Measurements from ENCODE around the gene SDCBP2. TPM values are rescaled to one million over a fixed set of nuclear protein-coding genes. Genes with fewer than 3 reads are reported as not detected.

SDCBP2 gene
- 1 to 10 TPM in 1 of 2 donors, under 1 TPM in 1; 0.89 to 1.5 TPM for total RNA-seq

GRCh38 chr20:1328680-1329330 is at the start of gene SDCBP2:
Gene SDCBP2 (minus strand): TSS chr20:1329139. CDS start chr20:1320416, 8,723 bp downstream.
- no peak within 1 kb of the TSS for H3K4me3 Mint-ChIP-seq

GRCh38 chr20:1378735-1379125 is 49.8 kb upstream of the SDCBP2 start:
- Mint-ChIP-seq H3K4me3 (no peak overlapping the region), H3K27ac (no peak overlapping the region), H3K27me3 (no peaks in the 10 kb centered on the region), H3K36me3 (peaks cover 2% of the 10 kb centered on the region), H3K4me1 (ENCODE audit: low read depth in 2 of 2) (peaks cover 61 to 65% of the 10 kb centered on the region in 2 donors), H3K9me3 (no peaks in the 10 kb centered on the region)
- ATAC-seq: no peak
- DNase-seq (ENCODE audit: low spot score): no peak

More at GRCh38 chr20:1328680-1329330, at the start of gene SDCBP2:
- no peaks in the 10 kb centered on the region for H3K27me3 Mint-ChIP-seq
- ATAC-seq (no peak), DNase-seq (ENCODE audit: low spot score) (no peak)
- peaks cover 0 to 28% of the 10 kb centered on the region in 2 donors for H3K4me1 Mint-ChIP-seq (ENCODE audit: low read depth in 2 of 2)
- no peaks in the 10 kb centered on the region for H3K9me3 Mint-ChIP-seq
- H3K27ac Mint-ChIP-seq: peak within 1 kb of the TSS in 1 of 2 donors; percentile 42
- no peaks in the 10 kb centered on the region for H3K36me3 Mint-ChIP-seq

- H3K36me3 Mint-ChIP-seq: peaks cover 8% of the 10 kb centered on the region
- DNase-seq (ENCODE audit: low spot score): no peak
- ATAC-seq: peak; percentile 40 to 50
- peaks cover 65% of the 10 kb centered on the region in 2 donors for H3K4me1 Mint-ChIP-seq (ENCODE audit: low read depth in 2 of 2)
- H3K27me3 Mint-ChIP-seq: no peaks in the 10 kb centered on the region
- H3K4me3 Mint-ChIP-seq: no peak overlapping the region
- H3K9me3 Mint-ChIP-seq: no peaks in the 10 kb centered on the region
- H3K27ac Mint-ChIP-seq: peak overlapping the region; percentile 64 to 68
Measured at GRCh38 chr20:1377984-1378734, 49.2 kb upstream of the SDCBP2 start.

- no peaks in the 10 kb centered on the region for H3K9me3 Mint-ChIP-seq
- ATAC-seq (peak; percentile 28 to 39), DNase-seq (ENCODE audit: low spot score) (no peak)
- peaks cover 11% of the 10 kb centered on the region for H3K36me3 Mint-ChIP-seq
- H3K27me3 Mint-ChIP-seq: no peaks in the 10 kb centered on the region
- peaks cover 65 to 68% of the 10 kb centered on the region in 2 donors for H3K4me1 Mint-ChIP-seq (ENCODE audit: low read depth in 2 of 2)
- H3K27ac Mint-ChIP-seq: peak overlapping the region; percentile 64 to 68
- H3K4me3 Mint-ChIP-seq: peak overlapping the region; percentile 10
Measured at GRCh38 chr20:1377341-1377871, 48.5 kb upstream of the SDCBP2 start.

DNA sequence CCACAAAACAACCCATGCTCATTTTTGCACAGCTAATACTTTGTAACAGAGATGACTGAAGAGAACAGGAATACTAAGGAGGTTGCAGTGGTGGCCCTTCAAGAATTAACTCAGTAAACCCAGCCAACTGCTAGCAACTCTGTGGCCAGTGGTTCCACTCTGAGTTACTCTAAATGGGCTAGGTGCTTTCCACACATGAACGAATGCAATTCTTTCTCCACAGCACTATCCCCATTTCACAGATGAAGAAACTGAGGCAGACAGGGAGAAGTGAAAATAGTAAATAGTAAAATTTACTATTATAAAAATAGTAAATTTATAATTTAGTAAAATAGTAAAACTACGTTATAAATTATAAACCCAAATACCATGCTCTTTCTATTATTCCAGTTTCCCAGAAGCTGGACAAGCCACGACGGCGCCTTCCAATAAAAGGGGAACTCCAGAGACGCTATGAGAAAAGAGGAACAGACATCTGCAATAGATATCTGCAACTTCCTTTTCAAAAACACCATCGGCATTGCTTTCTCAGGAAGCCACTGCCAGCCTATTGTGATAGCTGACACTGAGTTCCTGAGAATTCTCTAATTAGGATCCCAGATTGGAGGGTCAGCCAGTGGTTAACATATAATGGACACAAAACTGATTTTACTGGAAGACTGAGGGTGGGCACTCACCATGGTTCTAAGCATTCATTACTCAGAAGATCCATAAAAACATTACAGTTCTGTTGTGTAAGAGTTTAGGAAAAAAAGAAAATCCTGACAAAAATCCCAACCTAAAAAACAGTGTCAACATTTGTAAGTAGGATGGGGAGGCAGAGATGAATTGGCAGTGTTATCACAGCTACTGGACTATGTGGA is 47.7 kb upstream of the SDCBP2 start:
- peak overlapping the region; percentile 64 to 68 for H3K27ac Mint-ChIP-seq
- DNase-seq (ENCODE audit: low spot score): no peak
- no peaks in the 10 kb centered on the region for H3K27me3 Mint-ChIP-seq
- peak overlapping the region; percentile 55 for H3K4me3 Mint-ChIP-seq
- H3K4me1 Mint-ChIP-seq (ENCODE audit: low read depth in 2 of 2): peaks cover 67 to 70% of the 10 kb centered on the region in 2 donors
- H3K9me3 Mint-ChIP-seq: no peaks in the 10 kb centered on the region
- H3K36me3 Mint-ChIP-seq: peaks cover 15% of the 10 kb centered on the region
- no peak for ATAC-seq

DNA sequence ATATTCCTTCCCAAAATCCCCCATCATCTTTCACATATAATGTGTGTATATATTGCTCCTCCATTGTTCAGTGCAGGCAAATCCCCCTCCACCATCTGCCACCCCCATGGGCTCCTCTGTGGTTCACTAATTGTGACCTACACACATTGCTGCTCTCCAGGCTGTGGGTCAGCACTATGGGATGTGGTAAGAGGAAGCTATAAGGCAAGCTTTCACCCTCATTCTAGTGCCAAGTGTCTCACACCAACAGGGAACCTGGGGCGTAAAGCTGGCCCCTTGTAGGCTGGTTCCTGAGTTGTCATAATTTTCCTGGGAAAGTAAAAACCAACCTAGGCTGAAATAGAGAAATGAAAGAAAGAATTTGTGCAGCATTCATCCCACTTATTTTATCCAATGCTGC is 47.1 kb upstream of the SDCBP2 start:
- no peaks in the 10 kb centered on the region for H3K27me3 Mint-ChIP-seq

DNA sequence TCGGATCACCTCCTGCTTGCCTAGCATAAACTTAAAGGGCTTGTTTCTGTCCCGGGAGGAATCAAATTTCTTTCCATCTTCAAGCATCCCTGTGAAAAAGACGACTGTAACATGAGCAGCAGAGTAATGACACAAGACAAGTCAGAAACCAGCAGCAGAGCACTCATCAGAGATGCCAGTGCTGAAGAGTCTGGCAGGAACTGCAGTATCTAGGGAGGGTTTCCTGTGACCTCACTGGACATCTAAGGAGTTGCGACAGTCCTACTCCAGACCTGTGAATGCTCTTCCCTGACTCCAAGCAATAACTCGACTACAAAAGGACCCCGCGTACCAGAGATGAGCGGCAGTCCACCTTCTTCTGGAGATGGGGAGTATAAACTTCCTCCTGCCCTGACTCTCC is 46.6 kb upstream of the SDCBP2 start:
- H3K4me3 Mint-ChIP-seq: peak overlapping the region; percentile 55
- H3K9me3 Mint-ChIP-seq: no peaks in the 10 kb centered on the region
- ATAC-seq (no peak), DNase-seq (ENCODE audit: low spot score) (no peak)
- H3K36me3 Mint-ChIP-seq: peaks cover 17% of the 10 kb centered on the region
- peak overlapping the region; percentile 7 to 68 for H3K27ac Mint-ChIP-seq
- peaks cover 64 to 65% of the 10 kb centered on the region in 2 donors for H3K4me1 Mint-ChIP-seq (ENCODE audit: low read depth in 2 of 2)
- H3K27me3 Mint-ChIP-seq: no peaks in the 10 kb centered on the region

More for the DNA sequence above, 47.1 kb upstream of the SDCBP2 start:
- peak overlapping the region; percentile 55 for H3K4me3 Mint-ChIP-seq
- peaks cover 17% of the 10 kb centered on the region for H3K36me3 Mint-ChIP-seq
- H3K4me1 Mint-ChIP-seq (ENCODE audit: low read depth in 2 of 2): peaks cover 67 to 68% of the 10 kb centered on the region in 2 donors
- peak overlapping the region; percentile 7 to 68 for H3K27ac Mint-ChIP-seq
- no peak for DNase-seq (ENCODE audit: low spot score)
- peak; percentile 47 to 57 for ATAC-seq
- H3K9me3 Mint-ChIP-seq: no peaks in the 10 kb centered on the region

DNA sequence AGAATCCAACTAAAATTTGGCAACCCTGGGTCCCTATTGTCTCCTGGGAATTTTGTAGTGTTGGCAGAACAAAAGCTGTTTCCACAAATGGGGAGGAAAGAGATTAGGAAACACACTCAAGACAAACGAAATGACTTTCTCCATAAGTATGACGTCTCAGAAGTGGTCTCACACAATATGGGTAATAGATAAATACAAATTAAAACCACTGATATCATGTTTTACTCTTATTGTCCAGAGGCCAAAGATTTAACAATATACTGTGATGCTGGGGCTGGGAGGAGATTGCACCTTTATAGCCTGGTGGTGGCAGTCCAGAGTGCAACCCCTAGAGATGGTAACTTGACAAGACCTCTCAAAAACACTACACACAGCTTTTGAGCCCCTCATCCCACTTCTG is 45.3 kb upstream of the SDCBP2 start:
- H3K4me3 Mint-ChIP-seq: no peak overlapping the region
- no peaks in the 10 kb centered on the region for H3K9me3 Mint-ChIP-seq
- no peak for ATAC-seq
- H3K27ac Mint-ChIP-seq: no peak overlapping the region
- DNase-seq (ENCODE audit: low spot score): no peak
- peaks cover 17% of the 10 kb centered on the region for H3K36me3 Mint-ChIP-seq
- H3K27me3 Mint-ChIP-seq: no peaks in the 10 kb centered on the region
- H3K4me1 Mint-ChIP-seq (ENCODE audit: low read depth in 2 of 2): peaks cover 52 to 57% of the 10 kb centered on the region in 2 donors

DNA sequence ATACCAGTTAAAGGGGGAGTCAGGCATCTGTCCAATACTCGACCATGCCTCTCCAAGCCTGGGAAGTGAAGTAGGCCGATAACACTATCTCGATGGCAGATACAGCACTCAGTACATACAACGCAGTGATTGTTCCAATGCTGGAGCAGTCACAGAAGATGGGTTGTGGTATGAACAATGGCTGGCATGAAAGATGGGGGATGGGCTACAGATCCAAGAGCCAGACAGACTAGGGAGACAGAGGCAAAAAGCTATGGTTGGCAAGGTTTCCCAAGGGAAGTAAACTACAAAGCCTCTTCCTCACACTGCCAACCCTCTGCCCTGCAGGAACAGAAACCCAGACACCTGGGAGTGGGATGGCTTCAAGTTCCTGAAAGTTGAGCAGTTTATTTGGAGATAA is 44.7 kb upstream of the SDCBP2 start:
- Mint-ChIP-seq H3K27ac (peak overlapping the region; percentile 30 to 31), H3K9me3 (no peaks in the 10 kb centered on the region), H3K4me3 (no peak overlapping the region), H3K4me1 (ENCODE audit: low read depth in 2 of 2) (peaks cover 46 to 57% of the 10 kb centered on the region in 2 donors), H3K36me3 (peaks cover 17% of the 10 kb centered on the region), H3K27me3 (no peaks in the 10 kb centered on the region)
- no peak for DNase-seq (ENCODE audit: low spot score)
- ATAC-seq: no peak

DNA sequence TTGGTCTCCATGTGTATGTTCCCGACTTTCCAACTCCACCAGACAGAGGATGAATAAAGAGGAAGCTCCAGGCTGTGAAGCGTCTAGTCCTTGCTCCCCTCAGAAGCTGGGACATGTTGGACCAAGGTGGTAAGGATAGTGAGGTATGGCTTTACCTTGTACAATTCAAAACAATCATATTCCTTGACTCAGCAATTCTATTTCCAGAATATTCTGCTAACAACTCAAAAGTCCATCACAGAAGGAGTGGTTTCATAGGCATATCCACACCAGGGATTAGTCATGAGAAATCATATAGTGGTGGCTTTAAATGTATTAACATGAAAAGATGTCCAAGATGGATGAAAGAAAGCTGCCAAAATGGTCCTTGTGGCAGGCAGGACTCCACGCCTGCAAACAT is 44.1 kb upstream of the SDCBP2 start:
- Mint-ChIP-seq H3K4me3 (no peak overlapping the region), H3K4me1 (ENCODE audit: low read depth in 2 of 2) (peaks cover 41 to 52% of the 10 kb centered on the region in 2 donors), H3K9me3 (no peaks in the 10 kb centered on the region), H3K27me3 (no peaks in the 10 kb centered on the region), H3K27ac (no peak overlapping the region), H3K36me3 (peaks cover 17% of the 10 kb centered on the region)
- no peak for ATAC-seq
- no peak for DNase-seq (ENCODE audit: low spot score)

DNA sequence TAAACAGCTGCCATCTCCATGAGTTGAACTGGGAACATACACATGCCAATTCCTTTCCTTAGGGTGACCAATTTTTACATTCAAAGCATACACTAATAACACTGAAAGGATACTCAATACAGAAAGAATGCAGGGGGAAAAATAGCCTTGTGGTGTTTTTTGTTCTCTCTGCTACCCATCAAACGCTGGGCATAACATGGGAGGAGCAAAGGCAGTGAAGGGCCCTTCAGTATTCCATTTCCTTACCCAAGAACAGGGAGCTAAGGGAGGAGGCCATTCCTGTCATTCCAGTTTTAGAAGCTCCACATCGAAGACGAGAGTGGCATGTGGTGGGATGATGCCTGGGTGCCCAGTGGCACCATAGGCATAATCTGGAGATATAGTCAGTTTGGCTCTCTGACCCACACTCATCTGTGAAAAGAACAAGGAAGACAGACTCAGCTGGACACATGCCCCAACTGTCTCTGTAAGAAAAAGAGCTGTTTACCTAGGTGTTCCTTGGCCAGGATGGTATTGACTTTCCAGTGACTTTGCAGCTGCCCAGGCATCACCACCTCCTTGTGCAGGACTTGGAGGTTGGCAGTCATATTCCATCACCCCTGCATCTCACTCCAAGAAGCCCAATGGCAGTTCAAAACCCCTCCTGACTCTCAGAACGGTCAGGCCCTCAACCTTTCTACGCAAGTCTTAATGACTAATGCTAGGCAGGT is 43.0 kb upstream of the SDCBP2 start:
- H3K27me3 Mint-ChIP-seq: no peaks in the 10 kb centered on the region
- H3K4me3 Mint-ChIP-seq: no peak overlapping the region
- H3K9me3 Mint-ChIP-seq: no peaks in the 10 kb centered on the region
- no peak for ATAC-seq
- peaks cover 17% of the 10 kb centered on the region for H3K36me3 Mint-ChIP-seq
- DNase-seq (ENCODE audit: low spot score): no peak
- H3K27ac Mint-ChIP-seq: peak overlapping the region; percentile 26 to 69
- H3K4me1 Mint-ChIP-seq (ENCODE audit: low read depth in 2 of 2): peaks cover 30 to 41% of the 10 kb centered on the region in 2 donors

DNA sequence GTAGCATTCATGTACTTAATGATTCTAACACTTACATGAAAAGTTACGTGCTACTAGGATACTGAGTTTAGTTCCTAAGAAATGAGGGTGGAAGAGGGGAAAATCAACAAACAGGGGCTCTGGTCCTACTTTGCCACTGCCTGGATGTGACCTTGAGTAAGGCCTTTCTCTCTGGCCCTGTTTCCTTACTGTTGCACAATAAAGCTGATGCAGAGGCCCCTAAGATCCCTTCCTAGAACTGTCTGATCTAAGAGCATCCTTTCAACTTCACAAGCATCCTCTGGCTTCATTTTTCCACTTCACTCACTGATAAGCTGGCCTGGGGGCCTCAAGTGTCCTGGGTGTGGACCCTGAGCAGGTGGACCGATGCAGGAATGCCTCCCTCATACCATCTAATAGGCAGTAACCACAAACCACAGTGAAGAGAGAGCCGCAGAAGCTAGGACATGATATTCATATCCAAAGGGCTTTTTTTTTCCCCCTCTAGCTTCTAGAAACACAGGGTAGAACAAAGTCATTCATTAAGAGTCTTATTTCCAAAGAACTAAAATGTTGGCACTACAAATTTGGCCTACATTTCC is 42.4 kb upstream of the SDCBP2 start:
- Mint-ChIP-seq H3K27me3 (no peaks in the 10 kb centered on the region), H3K9me3 (no peaks in the 10 kb centered on the region), H3K36me3 (peaks cover 17% of the 10 kb centered on the region), H3K4me3 (no peak overlapping the region), H3K27ac (peak overlapping the region; percentile 26 to 69), H3K4me1 (ENCODE audit: low read depth in 2 of 2) (peaks cover 23 to 39% of the 10 kb centered on the region in 2 donors)
- ATAC-seq (peak in 1 of 2 donors; percentile 13), DNase-seq (ENCODE audit: low spot score) (no peak)

Data from natural killer cell treated with Interleukin-12 subunit alpha and Interleukin-12 subunit beta and Interleukin-15 and Interleukin-18, amount 100 ng/mL, for 72 hours (primary cell).